ENCODE data around the gene ONECUT2.

ONECUT2 gene

GRCh38 chr18:57539702-57540101 lies 104.5 kb downstream of the ONECUT2 start:
- TF ChIP-seq CTCF (IDR thresholded peaks at IDR 0.05; ENCODE audit: insufficient read depth, low read length, poor library complexity, severe bottlenecking) = no peak
- no peak overlapping the region for H3K4me3 ChIP-seq (replicated peaks; ENCODE audit: low read depth, low read length)
- no peaks in the 10 kb centered on the region for H3K36me3 ChIP-seq (ENCODE audit: control insufficient read depth, insufficient read depth, low read length)
- H3K27me3 ChIP-seq (replicated peaks; ENCODE audit: control insufficient read depth, insufficient read depth, low read length) = no peaks in the 10 kb centered on the region; the same call in 1 of the 2 replicates
- DNase-seq (ENCODE audit: extremely low read depth, insufficient read length) = no peak
